ENCODE measurements around the gene SLC25A45. TPM values are rescaled to one million over a fixed set of nuclear protein-coding genes. Genes with fewer than 3 reads are reported as not detected.

SLC25A45 gene
- total RNA-seq, 1 experiment from 2014 or later = 8.5 TPM

- Mint-ChIP-seq H3K27me3 (ENCODE audit: insufficient read depth, unreplicated experiment) (no peaks in the 10 kb centered on the region), H3K4me1 (ENCODE audit: low read depth, unreplicated experiment) (peaks cover 12% of the 10 kb centered on the region), H3K27ac (ENCODE audit: unreplicated experiment) (no peak overlapping the region), H3K4me3 (ENCODE audit: unreplicated experiment) (no peak overlapping the region), H3K36me3 (ENCODE audit: insufficient read depth, unreplicated experiment) (peaks cover 49% of the 10 kb centered on the region), H3K9me3 (ENCODE audit: unreplicated experiment) (no peaks in the 10 kb centered on the region)
- Histone ChIP-seq H3K9me3 (no peaks in the 10 kb centered on the region), H3K36me3 (ENCODE audit: control insufficient read depth, insufficient read depth, low read length) (no peaks in the 10 kb centered on the region), H3K4me3 (ENCODE audit: low read depth, low read length) (no peak overlapping the region), H3K27me3 (replicated peaks; ENCODE audit: control insufficient read depth, insufficient read depth, low read length) (no peaks in the 10 kb centered on the region), H3K4me1 (peaks cover 9% of the 10 kb centered on the region; the same call in 1 of the 2 replicates)
- intact Hi-C loops (cut with micrococcal nuclease; ENCODE audit: unreplicated experiment) = loop anchor here (1.0 kb wide), 2 partner anchors 15 to 55 kb away; no protein-coding TSS in a partner anchor
- BruUV-seq (replicated peaks) = no TSS peak
- no peak for DNase-seq
- ChIA-PET CTCF (interaction anchor here (0.6 to 4.6 kb wide), 14 partner anchors 13 to 1908 kb away, joined by 3 to 148 read pairs (median 6); partner anchors contain the start of genes CDC42EP2 and POLA2), POLR2A (interaction anchor here (0.6 to 3.3 kb wide), 2 partner anchors 55 to 68 kb away, joined by 7 to 32 read pairs; partner anchors contain the start of gene POLA2)
- TF ChIP-seq, protein P1, sequence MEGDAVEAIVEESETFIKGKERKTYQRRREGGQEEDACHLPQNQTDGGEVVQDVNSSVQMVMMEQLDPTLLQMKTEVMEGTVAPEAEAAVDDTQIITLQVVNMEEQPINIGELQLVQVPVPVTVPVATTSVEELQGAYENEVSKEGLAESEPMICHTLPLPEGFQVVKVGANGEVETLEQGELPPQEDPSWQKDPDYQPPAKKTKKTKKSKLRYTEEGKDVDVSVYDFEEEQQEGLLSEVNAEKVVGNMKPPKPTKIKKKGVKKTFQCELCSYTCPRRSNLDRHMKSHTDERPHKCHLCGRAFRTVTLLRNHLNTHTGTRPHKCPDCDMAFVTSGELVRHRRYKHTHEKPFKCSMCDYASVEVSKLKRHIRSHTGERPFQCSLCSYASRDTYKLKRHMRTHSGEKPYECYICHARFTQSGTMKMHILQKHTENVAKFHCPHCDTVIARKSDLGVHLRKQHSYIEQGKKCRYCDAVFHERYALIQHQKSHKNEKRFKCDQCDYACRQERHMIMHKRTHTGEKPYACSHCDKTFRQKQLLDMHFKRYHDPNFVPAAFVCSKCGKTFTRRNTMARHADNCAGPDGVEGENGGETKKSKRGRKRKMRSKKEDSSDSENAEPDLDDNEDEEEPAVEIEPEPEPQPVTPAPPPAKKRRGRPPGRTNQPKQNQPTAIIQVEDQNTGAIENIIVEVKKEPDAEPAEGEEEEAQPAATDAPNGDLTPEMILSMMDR (IDR thresholded peaks at IDR 0.05; ENCODE audit: insufficient read depth in 1 of 2, low read depth in 1 of 2, low read length in 1 of 2, severe bottlenecking in 1 of 2, unreplicated experiment in 1 of 2) = no peak
These were observed 51.9 kb downstream of the SLC25A45 start for GRCh38 chr11:65330544-65330943.

- ChIA-PET CTCF (interaction anchor here (0.6 to 4.6 kb wide), 14 partner anchors 13 to 497 kb away, joined by 3 to 148 read pairs (median 6); partner anchors contain the start of genes CDC42EP2 and POLA2), POLR2A (interaction anchor here (0.6 to 3.3 kb wide), 2 partner anchors 55 to 68 kb away, joined by 7 to 32 read pairs; partner anchors contain the start of gene POLA2)
- no TSS peak for BruUV-seq (replicated peaks)
- TF ChIP-seq, protein P1 (IDR thresholded peaks at IDR 0.05; ENCODE audit: insufficient read depth in 1 of 2, low read depth in 1 of 2, low read length in 1 of 2, severe bottlenecking in 1 of 2, unreplicated experiment in 1 of 2) = peak; percentile 78 to 86
- H3K27ac Mint-ChIP-seq (ENCODE audit: unreplicated experiment) = peak overlapping the region; percentile 3
- no peak overlapping the region for H3K4me3 Mint-ChIP-seq (ENCODE audit: unreplicated experiment)
- H3K4me3 ChIP-seq (ENCODE audit: low read depth, low read length) = no peak overlapping the region
- no peaks in the 10 kb centered on the region for H3K27me3 Mint-ChIP-seq (ENCODE audit: insufficient read depth, unreplicated experiment)
- H3K9me3 Mint-ChIP-seq (ENCODE audit: unreplicated experiment) = no peaks in the 10 kb centered on the region
- H3K4me1 Mint-ChIP-seq (ENCODE audit: low read depth, unreplicated experiment) = peaks cover 8% of the 10 kb centered on the region
- peaks cover 9% of the 10 kb centered on the region; the same call in 1 of the 2 replicates for H3K4me1 ChIP-seq
- peak; percentile 87 to 89 for DNase-seq
- peaks cover 55% of the 10 kb centered on the region for H3K36me3 Mint-ChIP-seq (ENCODE audit: insufficient read depth, unreplicated experiment)
- no peaks in the 10 kb centered on the region for H3K36me3 ChIP-seq (ENCODE audit: control insufficient read depth, insufficient read depth, low read length)
- intact Hi-C loops (cut with micrococcal nuclease; ENCODE audit: unreplicated experiment) = loop anchor here (1.0 kb wide), 2 partner anchors 15 to 55 kb away; no protein-coding TSS in a partner anchor
- no peaks in the 10 kb centered on the region for H3K27me3 ChIP-seq (replicated peaks; ENCODE audit: control insufficient read depth, insufficient read depth, low read length)
- no peaks in the 10 kb centered on the region for H3K9me3 ChIP-seq
These were observed 52.5 kb downstream of the SLC25A45 start for GRCh38 chr11:65329944-65330403.

GRCh38 chr11:65329478-65329877 is 53.0 kb downstream of the SLC25A45 start:
- Mint-ChIP-seq H3K9me3 (ENCODE audit: unreplicated experiment) (no peaks in the 10 kb centered on the region), H3K27ac (ENCODE audit: unreplicated experiment) (peak overlapping the region; percentile 3), H3K4me3 (ENCODE audit: unreplicated experiment) (no peak overlapping the region), H3K36me3 (ENCODE audit: insufficient read depth, unreplicated experiment) (peaks cover 51% of the 10 kb centered on the region), H3K27me3 (ENCODE audit: insufficient read depth, unreplicated experiment) (no peaks in the 10 kb centered on the region), H3K4me1 (ENCODE audit: low read depth, unreplicated experiment) (peaks cover 3% of the 10 kb centered on the region)
- Histone ChIP-seq H3K4me3 (ENCODE audit: low read depth, low read length) (no peak overlapping the region), H3K4me1 (peaks cover 9% of the 10 kb centered on the region; the same call in 1 of the 2 replicates), H3K27me3 (replicated peaks; ENCODE audit: control insufficient read depth, insufficient read depth, low read length) (no peaks in the 10 kb centered on the region), H3K9me3 (no peaks in the 10 kb centered on the region), H3K36me3 (ENCODE audit: control insufficient read depth, insufficient read depth, low read length) (no peaks in the 10 kb centered on the region)
- intact Hi-C loops (cut with micrococcal nuclease; ENCODE audit: unreplicated experiment) = no loop called here
- no peak for DNase-seq
- TF ChIP-seq, protein P1 (IDR thresholded peaks at IDR 0.05; ENCODE audit: insufficient read depth in 1 of 2, low read depth in 1 of 2, low read length in 1 of 2, severe bottlenecking in 1 of 2, unreplicated experiment in 1 of 2) = no peak
- no TSS peak for BruUV-seq (replicated peaks)
- ChIA-PET CTCF (interaction anchor here (0.6 to 4.6 kb wide), 12 partner anchors 13 to 139 kb away, joined by 3 to 148 read pairs (median 7); partner anchors contain the start of genes CDC42EP2 and POLA2), POLR2A (interaction anchor here (0.7 to 3.3 kb wide), 2 partner anchors 20 to 54 kb away, joined by 3 to 32 read pairs; no protein-coding TSS in a partner anchor)
